SIG-M5 (cell line): ENCODE data around the gene TPSAB1.

Experiments
- DNase-seq: peaks from one replicate; lab custom pipeline; 2025; lab: John Stamatoyannopoulos, UW

Gene TPSAB1

GRCh38 chr16:1210461-1210860, 30.0 kb upstream of the TPSAB1 start:
- DNase-seq, result no peak

- DNase-seq, result no peak
These were observed 28.8 kb upstream of the TPSAB1 start for GRCh38 chr16:1211451-1212268.

DNA sequence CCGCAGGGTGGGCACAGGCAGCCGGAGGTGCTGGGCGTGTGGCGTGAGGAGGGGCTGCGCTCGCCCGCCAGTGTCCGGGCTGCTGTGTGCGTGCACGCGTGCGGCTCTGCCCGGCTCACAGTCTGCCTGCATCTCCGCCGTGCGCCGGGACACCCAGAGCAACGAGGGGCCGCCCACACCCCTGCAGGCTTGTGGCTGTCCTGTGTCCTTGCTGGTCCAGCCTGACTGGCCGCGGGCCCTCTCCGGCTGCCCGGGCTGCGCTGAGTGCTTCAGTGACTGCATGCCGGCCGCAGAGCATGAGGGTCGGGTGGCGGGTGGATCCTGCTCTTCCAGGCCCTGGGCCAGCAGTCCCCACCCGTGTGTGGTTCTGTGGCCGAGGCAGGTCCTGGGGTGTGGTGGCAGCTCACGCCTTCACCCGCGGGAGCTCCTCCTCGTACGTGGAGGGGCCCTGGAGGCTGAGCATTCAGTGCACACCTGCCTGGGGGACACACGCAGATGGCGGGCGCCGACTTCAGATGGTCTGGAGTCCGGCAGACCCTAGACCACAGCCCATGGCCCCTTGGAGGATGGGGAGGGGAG, 27.8 kb upstream of the TPSAB1 start:
- DNase-seq, result no peak

DNA sequence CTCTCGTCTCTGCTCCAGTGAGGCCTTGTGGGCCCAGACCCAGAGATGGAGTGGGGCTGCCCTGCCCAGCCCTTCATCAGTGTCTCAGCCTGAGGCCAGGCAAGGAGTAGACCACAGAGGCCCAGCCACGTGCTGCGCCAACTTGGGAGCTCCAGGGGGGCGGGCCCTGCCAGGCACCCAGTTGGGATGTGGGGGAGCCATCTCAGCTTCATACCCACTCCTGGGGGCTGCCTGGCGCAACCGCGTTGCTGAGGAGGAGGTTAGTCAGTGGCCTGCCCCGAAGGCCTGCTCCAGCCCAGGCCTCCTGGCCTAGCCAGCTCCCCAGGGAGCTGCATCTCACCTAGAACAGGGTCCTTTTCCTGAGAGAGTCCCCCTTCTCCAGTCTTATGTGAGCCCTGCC, 27.3 kb upstream of the TPSAB1 start:
- no peak for DNase-seq

GRCh38 chr16:1213796-1214372, 26.6 kb upstream of the TPSAB1 start:
- DNase-seq, result no peak

DNA sequence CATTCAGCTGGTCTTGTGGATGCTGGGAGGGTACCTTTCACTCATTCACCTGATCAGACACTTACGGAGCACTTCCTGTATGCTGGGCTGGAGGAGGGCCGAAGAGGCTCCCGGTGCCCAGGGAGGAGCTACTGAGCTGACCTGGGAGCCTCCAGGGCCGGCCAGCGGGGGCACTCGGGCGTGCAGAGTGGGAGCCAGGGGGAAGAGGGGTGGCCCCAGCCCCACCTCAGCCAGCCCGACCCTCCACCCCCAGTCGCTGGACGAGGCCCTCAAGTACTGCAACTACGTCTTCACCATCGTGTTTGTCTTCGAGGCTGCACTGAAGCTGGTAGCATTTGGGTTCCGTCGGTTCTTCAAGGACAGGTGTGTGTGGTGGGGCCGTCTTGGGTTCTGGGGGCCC, 25.8 kb upstream of the TPSAB1 start:
- no peak for DNase-seq

DNA sequence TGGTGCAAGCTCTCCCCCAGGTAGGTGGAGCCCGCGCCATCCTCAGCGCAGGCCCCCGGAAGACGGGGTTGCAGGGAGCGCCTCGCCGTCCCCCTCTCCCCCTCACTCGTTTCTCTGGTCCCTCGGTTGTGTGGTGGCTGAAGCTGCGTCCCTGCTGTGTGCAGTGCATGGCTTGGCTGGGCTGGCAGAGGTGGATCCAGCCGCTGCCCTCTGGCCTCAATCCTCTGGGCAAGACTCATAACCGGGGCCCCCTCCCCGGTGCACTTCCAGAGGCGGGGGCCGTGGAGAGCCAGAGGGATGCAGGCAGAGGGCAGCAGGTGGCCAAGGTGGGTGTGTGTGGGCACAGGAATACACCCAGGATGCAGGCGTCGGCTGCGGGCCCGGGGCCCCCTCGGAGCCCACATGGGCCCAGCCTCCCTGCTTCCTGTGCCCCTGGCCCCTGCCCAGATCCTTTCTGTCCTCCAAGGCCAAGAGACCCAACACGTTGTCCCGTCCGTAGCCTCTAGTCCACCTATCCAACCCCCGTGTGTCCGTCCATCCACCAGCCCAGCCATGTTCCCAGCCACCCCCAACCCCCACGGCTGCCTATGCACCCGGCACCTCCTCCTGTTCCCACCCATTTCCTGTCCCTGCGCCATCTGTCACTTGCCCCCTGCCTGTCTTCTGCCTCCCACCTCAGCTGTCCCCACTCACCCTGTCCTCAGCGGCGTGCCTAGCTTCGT, 24.8 kb upstream of the TPSAB1 start:
- no peak for DNase-seq

GRCh38 chr16:1216296-1216619, 24.2 kb upstream of the TPSAB1 start:
- no peak for DNase-seq

DNA sequence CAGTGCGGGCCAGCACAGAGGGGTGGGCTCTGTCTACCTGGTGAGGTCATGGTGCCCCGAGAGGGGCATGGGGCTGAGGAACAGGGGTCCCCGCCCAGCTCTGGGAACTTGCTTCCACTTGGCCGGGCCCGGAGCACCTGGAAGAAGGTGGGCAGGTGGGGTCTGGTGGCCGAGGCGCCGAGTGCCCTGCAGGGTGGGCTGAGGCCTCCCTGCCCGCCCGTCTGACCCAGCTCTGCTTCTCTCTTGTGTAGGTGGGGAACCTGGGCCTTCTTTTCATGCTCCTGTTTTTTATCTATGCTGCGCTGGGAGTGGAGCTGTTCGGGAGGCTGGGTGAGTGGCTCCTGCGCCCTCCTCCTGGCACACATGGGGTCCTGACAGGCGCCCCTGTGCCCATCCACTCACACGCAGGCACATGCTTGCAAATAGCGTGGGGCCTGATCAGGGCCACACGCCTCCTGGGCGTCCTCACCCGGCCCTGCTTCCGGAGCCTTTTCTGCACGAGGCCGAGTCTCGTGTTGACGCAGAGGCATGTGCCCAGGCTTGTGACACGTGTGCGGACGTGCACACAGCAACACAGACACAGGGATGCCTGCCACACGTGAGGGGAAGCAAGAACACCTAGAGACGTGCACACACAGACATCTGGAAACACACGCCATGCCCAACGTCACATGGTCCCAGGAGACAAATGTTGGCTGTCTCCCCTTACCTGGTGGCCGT, 23.7 kb upstream of the TPSAB1 start:
- no peak for DNase-seq

GRCh38 chr16:1217526-1217925, 23.0 kb upstream of the TPSAB1 start:
- DNase-seq, result no peak

GRCh38 chr16:1218061-1218929, 22.2 kb upstream of the TPSAB1 start:
- no peak for DNase-seq

DNA sequence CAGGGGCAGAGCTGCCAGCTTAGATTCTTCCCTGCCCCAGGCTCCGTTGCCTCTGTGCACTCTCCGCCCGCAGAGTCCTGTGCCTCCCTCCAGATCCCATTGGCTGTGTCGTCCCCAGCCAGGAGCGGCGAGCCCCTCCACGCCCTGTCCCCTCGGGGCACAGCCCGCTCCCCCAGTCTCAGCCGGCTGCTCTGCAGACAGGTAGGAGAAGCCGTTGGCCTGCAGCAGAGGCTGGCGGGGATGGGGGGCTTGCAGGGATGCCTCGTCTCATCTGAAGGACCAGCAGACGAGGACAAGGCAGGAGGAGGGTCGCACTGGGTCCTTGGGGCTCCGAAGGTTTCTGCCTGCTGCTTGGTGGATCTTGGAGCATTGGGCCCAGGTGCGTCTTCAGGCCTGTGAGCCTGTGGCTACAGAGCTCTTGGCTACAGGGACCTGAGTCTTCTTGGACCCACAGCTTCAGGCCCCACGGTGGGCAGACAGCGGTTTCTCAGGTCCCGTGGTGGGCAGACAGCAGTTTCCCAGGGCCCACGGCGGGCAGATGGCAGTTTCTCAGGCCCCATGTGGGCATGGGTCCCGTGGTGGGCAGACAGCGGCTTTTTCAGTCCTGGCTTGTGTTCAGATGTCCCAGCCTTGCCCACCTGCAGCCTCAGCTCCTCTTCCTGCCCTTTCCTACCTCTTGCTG, 21.4 kb upstream of the TPSAB1 start:
- DNase-seq, result no peak

DNA sequence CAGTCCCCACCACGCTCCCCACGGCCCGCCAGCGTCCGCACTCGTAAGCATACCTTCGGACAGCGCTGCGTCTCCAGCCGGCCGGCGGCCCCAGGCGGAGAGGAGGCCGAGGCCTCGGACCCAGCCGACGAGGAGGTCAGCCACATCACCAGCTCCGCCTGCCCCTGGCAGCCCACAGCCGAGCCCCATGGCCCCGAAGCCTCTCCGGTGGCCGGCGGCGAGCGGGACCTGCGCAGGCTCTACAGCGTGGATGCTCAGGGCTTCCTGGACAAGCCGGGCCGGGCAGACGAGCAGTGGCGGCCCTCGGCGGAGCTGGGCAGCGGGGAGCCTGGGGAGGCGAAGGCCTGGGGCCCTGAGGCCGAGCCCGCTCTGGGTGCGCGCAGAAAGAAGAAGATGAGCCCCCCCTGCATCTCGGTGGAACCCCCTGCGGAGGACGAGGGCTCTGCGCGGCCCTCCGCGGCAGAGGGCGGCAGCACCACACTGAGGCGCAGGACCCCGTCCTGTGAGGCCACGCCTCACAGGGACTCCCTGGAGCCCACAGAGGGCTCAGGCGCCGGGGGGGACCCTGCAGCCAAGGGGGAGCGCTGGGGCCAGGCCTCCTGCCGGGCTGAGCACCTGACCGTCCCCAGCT, 20.3 kb upstream of the TPSAB1 start:
- DNase-seq, result no peak

- no peak for DNase-seq
These were observed 19.5 kb upstream of the TPSAB1 start for GRCh38 chr16:1220841-1221627.

GRCh38 chr16:1221628-1222552, 18.6 kb upstream of the TPSAB1 start:
- DNase-seq, result no peak

DNA sequence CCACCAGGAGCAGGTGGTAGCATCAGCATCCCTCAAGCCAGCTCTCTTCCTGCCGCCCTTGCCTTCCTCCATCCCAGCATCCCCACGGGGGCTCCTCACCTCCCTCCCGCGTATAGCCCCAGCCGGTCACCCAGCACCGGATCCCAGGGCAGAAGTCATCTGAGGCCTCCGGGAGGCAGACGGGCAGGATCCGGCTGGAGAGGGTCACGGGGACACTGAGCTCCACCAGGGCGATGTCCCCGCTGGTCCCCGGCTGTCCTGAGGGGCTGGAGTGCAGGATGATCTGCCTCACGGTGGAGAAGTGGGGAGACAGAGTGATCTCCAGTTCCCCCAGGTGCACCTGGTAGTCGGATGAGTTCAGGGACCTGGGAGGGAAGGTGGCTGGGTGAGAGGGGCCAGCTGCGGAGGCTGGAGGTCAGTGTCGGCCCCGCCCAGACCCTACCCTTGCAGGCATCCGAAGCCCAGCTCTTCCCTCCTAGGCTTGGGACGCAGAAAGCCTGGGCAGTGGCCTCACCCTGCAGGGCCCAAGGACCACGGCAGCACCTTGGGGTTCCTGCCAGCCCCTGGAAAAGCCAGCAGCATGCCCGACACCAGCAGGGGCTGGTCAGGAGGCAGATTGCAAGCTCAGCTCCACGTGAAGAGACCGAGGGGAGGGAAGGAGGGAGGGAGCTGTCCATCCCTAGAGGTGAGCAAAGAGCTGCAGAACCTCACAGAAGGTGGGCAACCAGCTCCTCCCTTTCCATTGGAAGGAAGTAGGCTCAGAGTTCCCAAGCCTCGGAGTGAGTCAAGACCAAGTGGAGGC, 17.8 kb upstream of the TPSAB1 start:
- DNase-seq, result no peak
